Measurements from ENCODE around the gene PPP3CA. TPM values are rescaled to one million over a fixed set of nuclear protein-coding genes. Genes with fewer than 3 reads are reported as not detected.

Gene PPP3CA
- total RNA-seq, 1 donor from 2014 or later: 64.5 TPM

GRCh38 chr4:101156619-101157310, 190.6 kb downstream of the PPP3CA start:
- H3K27ac ChIP-seq: no peak overlapping the region
- H3K4me3 ChIP-seq: peak overlapping the region in 1 of 2 donors; percentile 4
- H3K4me1 ChIP-seq: peaks cover 0 to 10% of the 10 kb centered on the region in 2 donors
- intact Hi-C loops (cut with DNase I): no loop called here
- H3K9me3 ChIP-seq: no peaks in the 10 kb centered on the region
- no peak for TF ChIP-seq CTCF (IDR thresholded peaks at IDR 0.05)
- no peaks in the 10 kb centered on the region for H3K27me3 ChIP-seq
- DNase-seq (ENCODE audit: low spot score in 2 of 2): no peak
- no peaks in the 10 kb centered on the region for H3K36me3 ChIP-seq

- H3K4me3 ChIP-seq: no peak overlapping the region
- H3K9me3 ChIP-seq: no peaks in the 10 kb centered on the region
- no peak for DNase-seq (ENCODE audit: low spot score in 2 of 2)
- TF ChIP-seq CTCF (IDR thresholded peaks at IDR 0.05): no peak
- no peak overlapping the region for H3K27ac ChIP-seq
- no peaks in the 10 kb centered on the region for H3K27me3 ChIP-seq
- intact Hi-C loops (cut with DNase I): no loop called here
- no peaks in the 10 kb centered on the region for H3K36me3 ChIP-seq
- peaks cover 0 to 10% of the 10 kb centered on the region in 2 donors for H3K4me1 ChIP-seq
Observed at GRCh38 chr4:101155945-101156344, 191.4 kb downstream of the PPP3CA start.

GRCh38 chr4:101155368-101155767, 192.0 kb downstream of the PPP3CA start:
- Histone ChIP-seq H3K27ac (no peak overlapping the region), H3K4me1 (peaks cover 0 to 10% of the 10 kb centered on the region in 2 donors), H3K27me3 (no peaks in the 10 kb centered on the region), H3K4me3 (no peak overlapping the region), H3K9me3 (no peaks in the 10 kb centered on the region), H3K36me3 (no peaks in the 10 kb centered on the region)
- no peak for DNase-seq (ENCODE audit: low spot score in 2 of 2)
- no peak for TF ChIP-seq CTCF (IDR thresholded peaks at IDR 0.05)
- intact Hi-C loops (cut with DNase I): no loop called here

GRCh38 chr4:101153653-101154052, 193.7 kb downstream of the PPP3CA start:
- Histone ChIP-seq H3K36me3 (no peaks in the 10 kb centered on the region), H3K4me3 (no peak overlapping the region), H3K9me3 (no peaks in the 10 kb centered on the region), H3K4me1 (peaks cover 0 to 10% of the 10 kb centered on the region in 2 donors), H3K27me3 (no peaks in the 10 kb centered on the region), H3K27ac (no peak overlapping the region)
- TF ChIP-seq CTCF (IDR thresholded peaks at IDR 0.05): no peak
- intact Hi-C loops (cut with DNase I): no loop called here
- no peak for DNase-seq (ENCODE audit: low spot score in 2 of 2)

- Histone ChIP-seq H3K4me3 (no peak overlapping the region), H3K9me3 (no peaks in the 10 kb centered on the region), H3K27ac (no peak overlapping the region), H3K36me3 (no peaks in the 10 kb centered on the region), H3K27me3 (no peaks in the 10 kb centered on the region), H3K4me1 (peaks cover 0 to 10% of the 10 kb centered on the region in 2 donors)
- no peak for TF ChIP-seq CTCF (IDR thresholded peaks at IDR 0.05)
- intact Hi-C loops (cut with DNase I): no loop called here
- no peak for DNase-seq (ENCODE audit: low spot score in 2 of 2)
Observed at GRCh38 chr4:101152521-101152920, 194.8 kb downstream of the PPP3CA start.
